ENCODE data around the gene HEYL.

- TF ChIP-seq CTCF (conservative IDR thresholded peaks at IDR 0.05; ENCODE audit: low read length) (peak; percentile 86), EZH2phosphoT487 (IDR thresholded peaks at IDR 0.05; ENCODE audit: borderline replicate concordance) (no peak)
These were observed 14.1 kb upstream of the HEYL start for GRCh38 chr1:39653546-39654031.
